BJ (cell line): ENCODE results near the gene TYROBP. TPM values are rescaled to one million over a fixed set of nuclear protein-coding genes. Genes with fewer than 3 reads are reported as not detected.
"Not testable (repeated sequence)": the region's sequence is repeated elsewhere in the genome, so short reads cannot be mapped to it uniquely, and the experiment has no call there.

Source experiments
- CTCF ChIA-PET: fragments of 350-600 bp; formaldehyde crosslinking; extraction: SDS; loops from one replicate; lab custom pipeline; 2021; ENCODE audit warnings: antibody characterized with exemption, inconsistent platforms; lab: Yijun Ruan, JAX
- POLR2A ChIA-PET: fragments of 300-600 bp; sonication (Branson Sonifier 250); formaldehyde crosslinking; extraction: SDS; loops from one replicate; lab custom pipeline; 2021; ENCODE audit warnings: antibody characterized with exemption; lab: Charles Lee
- DNase-seq: peaks from one replicate; pipeline ENCODE4 v3.0.0-alpha.2; 2011; ENCODE audit warnings: low read depth
- H3K27me3 ChIP-seq: 2 replicates; pipeline ENCODE4 v1.6.0; 2011; ENCODE audit warnings: low read length; ENCODE audit not compliant: control insufficient read depth, insufficient read depth
- H3K36me3 ChIP-seq: 2 replicates; pipeline ENCODE4 v1.5.1; 2011; ENCODE audit warnings: low read length; ENCODE audit not compliant: control insufficient read depth, insufficient read depth
- H3K4me3 ChIP-seq: 2 replicates; pipeline ENCODE4 v1.5.1; 2011; ENCODE audit warnings: low read depth, mild to moderate bottlenecking, control low read depth, low read length
- CTCF ChIP-seq: IDR thresholded peaks from 2 replicates; pipeline ENCODE4 v1.5.1; 2011; ENCODE audit warnings: low read depth, mild to moderate bottlenecking, control low read depth, inconsistent platforms, low read length, moderate library complexity; ENCODE audit not compliant: insufficient read depth
- polyA plus RNA-seq: library from polyadenylated mRNA; depleted of rRNA; stranded (reverse); fragments of >200 nt; gene quantifications from 2 replicates; pipeline ENCODE4 v1.2.3, GENCODE V29; 2011

Gene TYROBP
- polyA plus RNA-seq, 1 experiment: not detected

GRCh38 chr19:35894342-35894741 is 13.8 kb downstream of the TYROBP start:
- no peak for TF ChIP-seq CTCF
- POLR2A ChIA-PET: interaction anchor here (0.7 kb wide), 1 partner anchor 37 kb away, joined by 3 read pairs; no protein-coding TSS in a partner anchor
- CTCF ChIA-PET: interaction anchor here (1.7 to 2.7 kb wide), 2 partner anchors 12 to 37 kb away, joined by 7 to 18 read pairs; no protein-coding TSS in a partner anchor
- Histone ChIP-seq H3K27me3 (no peaks in the 10 kb centered on the region), H3K36me3 (peaks cover 30% of the 10 kb centered on the region), H3K4me3 (no peak overlapping the region)
- DNase-seq: no peak

DNA sequence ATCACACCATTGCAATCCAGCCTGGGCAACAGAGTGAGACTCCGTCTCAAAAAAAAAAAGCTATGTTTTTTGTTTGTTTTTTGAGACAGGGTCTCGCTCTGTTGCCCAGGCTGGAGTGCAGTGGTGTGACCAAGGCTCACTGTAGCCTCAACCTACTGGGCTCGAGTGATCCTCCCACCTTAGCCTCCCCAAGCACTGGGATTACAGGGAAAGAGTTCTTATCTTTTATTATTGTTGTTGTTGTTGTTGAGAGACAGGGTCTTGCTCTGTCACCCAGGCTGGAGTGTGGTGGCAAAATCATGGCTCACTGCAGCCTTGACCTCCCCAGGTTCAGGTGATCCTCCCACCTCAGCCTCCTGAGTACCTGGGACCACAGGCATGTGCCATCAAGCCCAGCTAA is 16.3 kb downstream of the TYROBP start:
- POLR2A ChIA-PET, H3K4me3 ChIP-seq, DNase-seq, H3K27me3 ChIP-seq: not testable (repeated sequence)
- CTCF ChIA-PET: interaction anchor here (1.0 to 1.4 kb wide), 2 partner anchors 9 to 39 kb away, joined by 3 to 5 read pairs; no protein-coding TSS in a partner anchor
- peaks cover 37% of the 10 kb centered on the region for H3K36me3 ChIP-seq

DNA sequence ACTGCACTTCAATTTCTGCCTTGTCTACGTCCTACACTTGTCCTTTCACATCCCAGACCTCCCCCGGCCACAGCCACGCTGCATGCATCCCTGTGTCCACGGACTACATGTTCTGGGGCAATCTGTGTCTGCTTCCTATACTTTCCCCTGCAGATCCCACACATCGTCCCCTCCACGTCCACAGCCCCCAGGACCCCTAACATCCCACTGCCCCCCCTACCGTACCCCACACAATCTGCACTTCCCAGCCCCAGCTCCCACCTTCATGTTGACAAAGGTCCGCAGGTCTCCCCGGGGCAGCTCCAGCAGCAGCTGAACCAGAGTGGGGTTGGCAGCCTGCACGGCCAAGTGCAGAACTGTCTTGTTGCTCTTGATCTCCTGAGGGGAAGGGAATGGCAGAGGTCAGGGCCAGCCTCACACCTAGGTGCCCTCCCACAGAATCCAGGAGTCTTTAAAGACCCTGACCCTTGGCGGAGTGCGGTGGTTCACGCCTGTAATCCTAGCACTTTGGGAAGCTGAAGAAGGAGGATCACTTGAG is 17.9 kb downstream of the TYROBP start:
- peaks cover 26% of the 10 kb centered on the region for H3K36me3 ChIP-seq
- ChIA-PET POLR2A (no interaction called here), CTCF (interaction anchor here (1.4 to 1.5 kb wide), 2 partner anchors 8 to 41 kb away, joined by 4 to 5 read pairs; no protein-coding TSS in a partner anchor)
- no peak overlapping the region for H3K4me3 ChIP-seq
- TF ChIP-seq CTCF: no peak
- H3K27me3 ChIP-seq: no peaks in the 10 kb centered on the region
- DNase-seq: no peak

DNA sequence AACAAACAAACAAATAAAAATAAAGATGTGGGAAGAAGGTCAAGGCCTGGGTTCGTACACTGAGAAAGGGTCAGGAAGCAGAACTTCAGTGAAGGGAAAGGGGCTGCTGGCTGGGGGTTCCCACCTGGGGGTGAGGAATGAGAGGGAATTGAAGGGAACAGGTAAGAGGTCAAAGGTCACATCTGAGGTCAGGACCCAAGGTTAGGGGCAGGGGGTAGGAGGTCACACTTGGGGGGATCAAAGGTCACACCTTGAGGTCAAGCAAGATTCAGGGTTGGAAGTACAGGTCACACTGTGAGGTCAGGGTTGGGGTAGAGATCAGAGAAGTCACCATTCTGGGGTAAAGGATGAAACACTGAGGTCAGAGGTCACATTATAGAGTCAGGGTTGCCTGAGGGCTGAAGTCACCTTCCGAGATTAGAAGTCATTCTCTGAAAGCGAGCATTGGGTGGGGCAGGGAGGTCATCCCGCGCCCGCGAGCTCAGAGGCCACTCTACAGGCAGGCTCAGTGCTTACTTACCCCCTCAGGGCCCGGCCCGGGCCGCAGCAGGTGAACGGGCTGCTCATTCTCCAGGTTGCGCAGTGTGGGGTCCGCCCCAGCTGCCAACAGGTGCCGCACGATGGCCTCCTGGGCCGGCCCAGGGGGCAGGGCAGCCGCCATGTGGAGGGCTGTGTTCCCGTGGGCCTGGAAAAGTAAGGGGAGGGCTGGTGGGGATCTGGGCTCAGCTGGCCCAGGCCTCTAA is 18.6 kb downstream of the TYROBP start:
- TF ChIP-seq CTCF: no peak
- CTCF ChIA-PET: interaction anchor here (1.5 kb wide), 1 partner anchor 7 kb away, joined by 4 read pairs; no protein-coding TSS in a partner anchor
- POLR2A ChIA-PET: no interaction called here

GRCh38 chr19:35888398-35888797 is 19.7 kb downstream of the TYROBP start:
- Histone ChIP-seq H3K27me3 (no peaks in the 10 kb centered on the region), H3K36me3 (peaks cover 26% of the 10 kb centered on the region), H3K4me3 (no peak overlapping the region)
- CTCF ChIA-PET: interaction anchor here (0.6 to 1.6 kb wide), 2 partner anchors 43 to 62 kb away, joined by 3 to 5 read pairs; no protein-coding TSS in a partner anchor
- no peak for DNase-seq
- TF ChIP-seq CTCF: no peak
- POLR2A ChIA-PET: no interaction called here

More for the DNA sequence above, 18.6 kb downstream of the TYROBP start:
- Histone ChIP-seq H3K36me3 (peaks cover 26% of the 10 kb centered on the region), H3K4me3 (no peak overlapping the region), H3K27me3 (no peaks in the 10 kb centered on the region)
- no peak for DNase-seq
